HUES48 (cell line): ENCODE measurements around the gene CDK5RAP2.

ENCODE experiments used
- H3K27ac ChIP-seq: one replicate; pipeline ENCODE4 v1.7.0; 2013; ENCODE audit warnings: low read depth, low read length, inconsistent platforms
- H3K27me3 ChIP-seq: 2 replicates; pipeline ENCODE4 v1.6.1; 2013; ENCODE audit warnings: mild to moderate bottlenecking, low read length; ENCODE audit not compliant: control insufficient read depth, insufficient read depth
- H3K36me3 ChIP-seq: 2 replicates; pipeline ENCODE4 v1.6.1; 2013; ENCODE audit warnings: low read length; ENCODE audit not compliant: control insufficient read depth, insufficient read depth
- H3K4me1 ChIP-seq: 2 replicates; pipeline ENCODE4 v1.6.1; 2013; ENCODE audit warnings: mild to moderate bottlenecking, low read length; ENCODE audit not compliant: control insufficient read depth, insufficient read depth
- H3K4me3 ChIP-seq: 2 replicates; pipeline ENCODE4 v1.5.1; 2013; ENCODE audit warnings: mild to moderate bottlenecking, low read depth, low read length
- H3K9ac ChIP-seq: 2 replicates; pipeline ENCODE4 v1.6.1; 2013; ENCODE audit warnings: mild to moderate bottlenecking, low read depth, low read length, moderate library complexity
- H3K9me3 ChIP-seq: 2 replicates; pipeline ENCODE4 v1.6.1; 2013; ENCODE audit warnings: low read length; ENCODE audit not compliant: control insufficient read depth, insufficient read depth

CDK5RAP2 gene

GRCh38 chr9:120368799-120369198 is 211.2 kb downstream of the CDK5RAP2 start:
- Histone ChIP-seq H3K9ac (no peak overlapping the region), H3K4me1 (peaks cover 10% of the 10 kb centered on the region), H3K4me3 (no peak overlapping the region), H3K27me3 (no peaks in the 10 kb centered on the region), H3K27ac (no peak overlapping the region), H3K36me3 (no peaks in the 10 kb centered on the region), H3K9me3 (no peaks in the 10 kb centered on the region)

GRCh38 chr9:120366644-120367019 is 213.3 kb downstream of the CDK5RAP2 start:
- Histone ChIP-seq H3K9ac (no peak overlapping the region), H3K4me1 (peaks cover 10% of the 10 kb centered on the region), H3K4me3 (no peak overlapping the region), H3K27ac (no peak overlapping the region), H3K36me3 (no peaks in the 10 kb centered on the region), H3K27me3 (no peaks in the 10 kb centered on the region), H3K9me3 (no peaks in the 10 kb centered on the region)

GRCh38 chr9:120365386-120365785 is 214.6 kb downstream of the CDK5RAP2 start:
- H3K4me1 ChIP-seq, result peaks cover 10% of the 10 kb centered on the region
- no peaks in the 10 kb centered on the region for H3K9me3 ChIP-seq
- no peak overlapping the region for H3K4me3 ChIP-seq
- H3K27me3 ChIP-seq, result no peaks in the 10 kb centered on the region
- no peaks in the 10 kb centered on the region for H3K36me3 ChIP-seq
- no peak overlapping the region for H3K27ac ChIP-seq
- H3K9ac ChIP-seq, result no peak overlapping the region

- Histone ChIP-seq H3K9ac (no peak overlapping the region), H3K4me3 (no peak overlapping the region), H3K27ac (no peak overlapping the region), H3K36me3 (no peaks in the 10 kb centered on the region), H3K4me1 (peaks cover 10% of the 10 kb centered on the region), H3K27me3 (no peaks in the 10 kb centered on the region), H3K9me3 (no peaks in the 10 kb centered on the region)
These were observed 216.3 kb downstream of the CDK5RAP2 start for GRCh38 chr9:120363697-120364096.

GRCh38 chr9:120362446-120362845 is 217.5 kb downstream of the CDK5RAP2 start:
- peaks cover 10% of the 10 kb centered on the region for H3K4me1 ChIP-seq
- no peaks in the 10 kb centered on the region for H3K9me3 ChIP-seq
- no peak overlapping the region for H3K27ac ChIP-seq
- no peaks in the 10 kb centered on the region for H3K36me3 ChIP-seq
- no peak overlapping the region for H3K4me3 ChIP-seq
- no peak overlapping the region for H3K9ac ChIP-seq
- H3K27me3 ChIP-seq, result no peaks in the 10 kb centered on the region

GRCh38 chr9:120361551-120361950 is 218.4 kb downstream of the CDK5RAP2 start:
- no peak overlapping the region for H3K4me3 ChIP-seq
- no peak overlapping the region for H3K27ac ChIP-seq
- H3K4me1 ChIP-seq, result peaks cover 7% of the 10 kb centered on the region; the same call in 1 of the 2 replicates
- H3K9me3 ChIP-seq, result no peaks in the 10 kb centered on the region
- H3K36me3 ChIP-seq, result no peaks in the 10 kb centered on the region
- no peaks in the 10 kb centered on the region for H3K27me3 ChIP-seq
- H3K9ac ChIP-seq, result no peak overlapping the region

GRCh38 chr9:120360510-120360909 is 219.5 kb downstream of the CDK5RAP2 start:
- no peaks in the 10 kb centered on the region for H3K27me3 ChIP-seq
- no peaks in the 10 kb centered on the region for H3K4me1 ChIP-seq
- H3K4me3 ChIP-seq, result no peak overlapping the region
- H3K9me3 ChIP-seq, result no peaks in the 10 kb centered on the region
- no peak overlapping the region for H3K9ac ChIP-seq
- H3K36me3 ChIP-seq, result no peaks in the 10 kb centered on the region
- H3K27ac ChIP-seq, result no peak overlapping the region

- no peak overlapping the region for H3K4me3 ChIP-seq
- no peaks in the 10 kb centered on the region for H3K36me3 ChIP-seq
- H3K4me1 ChIP-seq, result no peaks in the 10 kb centered on the region
- H3K9ac ChIP-seq, result no peak overlapping the region
- H3K27me3 ChIP-seq, result no peaks in the 10 kb centered on the region
- H3K27ac ChIP-seq, result no peak overlapping the region
- no peaks in the 10 kb centered on the region for H3K9me3 ChIP-seq
These were observed 219.9 kb downstream of the CDK5RAP2 start for GRCh38 chr9:120360046-120360445.

GRCh38 chr9:120358877-120359276 is 221.1 kb downstream of the CDK5RAP2 start:
- Histone ChIP-seq H3K27ac (no peak overlapping the region), H3K27me3 (no peaks in the 10 kb centered on the region), H3K36me3 (no peaks in the 10 kb centered on the region), H3K9ac (no peak overlapping the region), H3K9me3 (no peaks in the 10 kb centered on the region), H3K4me1 (no peaks in the 10 kb centered on the region), H3K4me3 (no peak overlapping the region)

GRCh38 chr9:120353506-120353905 is 226.5 kb downstream of the CDK5RAP2 start:
- no peaks in the 10 kb centered on the region for H3K9me3 ChIP-seq
- no peaks in the 10 kb centered on the region for H3K27me3 ChIP-seq
- H3K36me3 ChIP-seq, result no peaks in the 10 kb centered on the region
- no peak overlapping the region for H3K4me3 ChIP-seq
- H3K9ac ChIP-seq, result no peak overlapping the region
- H3K27ac ChIP-seq, result no peak overlapping the region
- no peaks in the 10 kb centered on the region for H3K4me1 ChIP-seq

GRCh38 chr9:120351106-120351505 is 228.9 kb downstream of the CDK5RAP2 start:
- Histone ChIP-seq H3K4me3 (no peak overlapping the region), H3K4me1 (no peaks in the 10 kb centered on the region), H3K9ac (no peak overlapping the region), H3K9me3 (no peaks in the 10 kb centered on the region), H3K36me3 (no peaks in the 10 kb centered on the region), H3K27ac (no peak overlapping the region), H3K27me3 (no peaks in the 10 kb centered on the region)

- Histone ChIP-seq H3K36me3 (no peaks in the 10 kb centered on the region), H3K27me3 (no peaks in the 10 kb centered on the region), H3K9ac (no peak overlapping the region)
These were observed 229.4 kb downstream of the CDK5RAP2 start for GRCh38 chr9:120350596-120350995.

More at GRCh38 chr9:120350596-120350995, 229.4 kb downstream of the CDK5RAP2 start:
- Histone ChIP-seq H3K9me3 (no peaks in the 10 kb centered on the region), H3K4me3 (no peak overlapping the region), H3K27ac (no peak overlapping the region), H3K4me1 (no peaks in the 10 kb centered on the region)
